ENCODE measurements around the gene DIO1.
A peak's percentile ranks its signal among the peaks of the same experiment; 100 is the strongest.

DIO1 gene

DNA sequence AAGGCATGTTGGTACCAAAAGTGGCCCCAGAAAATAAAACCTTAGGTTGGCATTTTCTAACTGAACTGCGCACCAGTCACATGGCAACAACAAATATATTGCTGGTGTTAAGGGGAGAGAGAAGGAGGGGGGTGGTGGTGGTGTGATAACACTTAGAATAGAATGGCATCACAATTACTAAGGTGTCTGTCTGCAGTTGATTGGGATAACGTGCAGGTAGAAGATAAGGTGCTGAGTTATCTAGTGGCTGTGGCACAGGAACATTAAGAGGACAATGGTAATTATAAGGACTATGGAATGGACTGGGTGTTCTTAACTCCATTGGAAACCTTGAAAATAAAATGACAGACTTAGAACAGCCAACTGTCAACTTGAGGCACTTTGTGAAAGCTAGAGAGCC is 3.0 kb upstream of the DIO1 start:
- Mint-ChIP-seq H3K36me3 (ENCODE audit: low read depth) (peaks cover 4% of the 10 kb centered on the region), H3K9me3 (no peaks in the 10 kb centered on the region), H3K27me3 (ENCODE audit: low read depth, poor library complexity) (peaks cover 11% of the 10 kb centered on the region), H3K4me1 (peaks cover 51% of the 10 kb centered on the region), H3K27ac (no peak overlapping the region), H3K4me3 (no peak overlapping the region)
- TF ChIP-seq, protein P1, sequence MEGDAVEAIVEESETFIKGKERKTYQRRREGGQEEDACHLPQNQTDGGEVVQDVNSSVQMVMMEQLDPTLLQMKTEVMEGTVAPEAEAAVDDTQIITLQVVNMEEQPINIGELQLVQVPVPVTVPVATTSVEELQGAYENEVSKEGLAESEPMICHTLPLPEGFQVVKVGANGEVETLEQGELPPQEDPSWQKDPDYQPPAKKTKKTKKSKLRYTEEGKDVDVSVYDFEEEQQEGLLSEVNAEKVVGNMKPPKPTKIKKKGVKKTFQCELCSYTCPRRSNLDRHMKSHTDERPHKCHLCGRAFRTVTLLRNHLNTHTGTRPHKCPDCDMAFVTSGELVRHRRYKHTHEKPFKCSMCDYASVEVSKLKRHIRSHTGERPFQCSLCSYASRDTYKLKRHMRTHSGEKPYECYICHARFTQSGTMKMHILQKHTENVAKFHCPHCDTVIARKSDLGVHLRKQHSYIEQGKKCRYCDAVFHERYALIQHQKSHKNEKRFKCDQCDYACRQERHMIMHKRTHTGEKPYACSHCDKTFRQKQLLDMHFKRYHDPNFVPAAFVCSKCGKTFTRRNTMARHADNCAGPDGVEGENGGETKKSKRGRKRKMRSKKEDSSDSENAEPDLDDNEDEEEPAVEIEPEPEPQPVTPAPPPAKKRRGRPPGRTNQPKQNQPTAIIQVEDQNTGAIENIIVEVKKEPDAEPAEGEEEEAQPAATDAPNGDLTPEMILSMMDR (IDR thresholded peaks at IDR 0.05), result no peak
- no peak for DNase-seq

DNA sequence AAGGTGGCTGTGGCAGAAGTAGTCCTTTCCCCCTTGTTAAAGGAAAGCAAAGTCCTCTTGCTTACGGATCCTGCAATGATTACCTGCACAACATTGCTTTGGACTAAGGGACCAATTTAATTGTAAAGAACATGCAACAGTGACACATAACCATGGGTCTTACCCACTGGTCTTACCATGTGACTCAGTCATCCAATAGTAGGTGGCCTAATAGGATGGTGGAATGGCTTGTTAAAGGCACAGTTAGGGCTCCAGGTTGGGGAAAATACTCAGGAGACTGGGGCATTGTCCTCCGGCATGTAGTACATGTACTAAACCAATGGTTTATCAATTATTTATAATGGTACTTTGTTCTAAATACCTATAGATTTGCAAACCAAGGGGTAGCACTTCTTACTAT is 2.3 kb upstream of the DIO1 start:
- H3K4me3 Mint-ChIP-seq, result no peak overlapping the region
- H3K27me3 Mint-ChIP-seq (ENCODE audit: low read depth, poor library complexity), result peaks cover 15% of the 10 kb centered on the region
- TF ChIP-seq, protein P1 (IDR thresholded peaks at IDR 0.05), result no peak
- peaks cover 55% of the 10 kb centered on the region for H3K4me1 Mint-ChIP-seq
- H3K36me3 Mint-ChIP-seq (ENCODE audit: low read depth), result peaks cover 4% of the 10 kb centered on the region
- H3K27ac Mint-ChIP-seq, result no peak overlapping the region
- no peaks in the 10 kb centered on the region for H3K9me3 Mint-ChIP-seq
- DNase-seq, result no peak

DNA sequence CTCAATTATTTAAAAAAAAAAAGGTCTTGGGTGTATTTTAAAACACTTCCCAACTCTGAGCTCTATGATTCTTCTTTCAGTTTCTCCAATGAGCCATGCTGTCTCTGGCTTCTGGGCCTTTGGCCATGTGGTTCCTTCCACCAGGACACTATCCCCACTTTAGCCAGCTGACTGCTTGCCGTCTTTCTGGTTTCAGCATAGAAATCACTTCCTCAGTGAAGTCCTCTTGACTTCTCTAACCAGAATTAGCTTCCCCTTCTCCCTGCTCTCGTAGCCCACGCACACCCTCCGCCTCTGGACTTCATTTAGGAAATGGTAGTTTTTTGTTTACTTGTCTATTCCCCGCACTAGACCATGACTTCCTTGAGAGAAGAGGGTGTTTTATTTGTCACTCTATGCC is 1.1 kb upstream of the DIO1 start:
- no peak for DNase-seq
- Mint-ChIP-seq H3K36me3 (ENCODE audit: low read depth) (no peaks in the 10 kb centered on the region), H3K4me3 (no peak overlapping the region), H3K27me3 (ENCODE audit: low read depth, poor library complexity) (peaks cover 15% of the 10 kb centered on the region), H3K27ac (no peak overlapping the region), H3K4me1 (peaks cover 67% of the 10 kb centered on the region), H3K9me3 (no peaks in the 10 kb centered on the region)
- TF ChIP-seq, protein P1 (IDR thresholded peaks at IDR 0.05), result no peak

DNA sequence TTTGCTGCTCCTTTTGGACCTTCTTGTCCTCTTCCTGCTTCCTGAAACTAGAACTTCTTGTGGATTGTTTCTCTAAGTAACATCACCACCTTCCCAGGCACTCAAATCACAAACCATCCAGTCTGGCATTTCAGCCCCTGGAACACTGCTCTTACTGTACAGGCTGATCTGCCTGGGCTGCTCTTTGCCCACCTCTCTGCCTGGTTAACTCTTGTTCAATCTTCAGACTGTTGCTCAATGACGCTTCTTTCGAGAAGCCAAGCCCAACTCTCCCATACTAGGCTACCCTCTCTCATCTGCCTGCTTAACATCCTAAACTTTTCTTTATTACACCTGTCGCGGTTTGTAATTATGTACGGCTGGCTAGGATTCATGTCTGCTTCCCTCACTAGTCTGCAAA is 657 bp downstream of the DIO1 start:
- Mint-ChIP-seq H3K4me1 (peaks cover 72% of the 10 kb centered on the region), H3K27me3 (ENCODE audit: low read depth, poor library complexity) (peaks cover 15% of the 10 kb centered on the region), H3K4me3 (no peak overlapping the region), H3K36me3 (ENCODE audit: low read depth) (no peaks in the 10 kb centered on the region), H3K9me3 (no peaks in the 10 kb centered on the region), H3K27ac (no peak overlapping the region)
- TF ChIP-seq, protein P1 (IDR thresholded peaks at IDR 0.05), result no peak
- DNase-seq, result no peak

DNA sequence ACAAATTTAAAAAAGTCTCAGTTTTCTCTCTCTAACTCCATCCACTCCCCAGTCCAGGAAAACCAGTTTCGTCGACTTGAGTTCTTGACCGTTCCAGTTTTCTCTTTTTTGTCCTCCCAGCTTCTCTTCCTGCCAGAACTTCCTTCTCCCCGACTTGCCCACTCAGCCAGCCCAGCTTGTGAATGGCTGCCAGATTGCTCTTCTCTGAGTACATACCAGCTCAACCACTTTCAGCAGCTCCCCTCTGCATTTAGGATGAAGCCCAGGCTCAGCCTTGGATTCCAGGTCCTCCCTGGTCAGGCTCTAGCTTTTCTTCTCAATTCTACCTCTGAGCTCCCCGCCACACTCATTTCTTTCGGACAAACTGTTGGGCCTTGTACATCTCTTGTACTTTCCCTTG is 1.4 kb downstream of the DIO1 start:
- Mint-ChIP-seq H3K27me3 (ENCODE audit: low read depth, poor library complexity) (peaks cover 12% of the 10 kb centered on the region), H3K4me3 (no peak overlapping the region), H3K9me3 (no peaks in the 10 kb centered on the region), H3K27ac (peak overlapping the region; percentile 44), H3K4me1 (peaks cover 64% of the 10 kb centered on the region), H3K36me3 (ENCODE audit: low read depth) (no peaks in the 10 kb centered on the region)
- no peak for DNase-seq
- TF ChIP-seq, protein P1 (IDR thresholded peaks at IDR 0.05), result no peak

DNA sequence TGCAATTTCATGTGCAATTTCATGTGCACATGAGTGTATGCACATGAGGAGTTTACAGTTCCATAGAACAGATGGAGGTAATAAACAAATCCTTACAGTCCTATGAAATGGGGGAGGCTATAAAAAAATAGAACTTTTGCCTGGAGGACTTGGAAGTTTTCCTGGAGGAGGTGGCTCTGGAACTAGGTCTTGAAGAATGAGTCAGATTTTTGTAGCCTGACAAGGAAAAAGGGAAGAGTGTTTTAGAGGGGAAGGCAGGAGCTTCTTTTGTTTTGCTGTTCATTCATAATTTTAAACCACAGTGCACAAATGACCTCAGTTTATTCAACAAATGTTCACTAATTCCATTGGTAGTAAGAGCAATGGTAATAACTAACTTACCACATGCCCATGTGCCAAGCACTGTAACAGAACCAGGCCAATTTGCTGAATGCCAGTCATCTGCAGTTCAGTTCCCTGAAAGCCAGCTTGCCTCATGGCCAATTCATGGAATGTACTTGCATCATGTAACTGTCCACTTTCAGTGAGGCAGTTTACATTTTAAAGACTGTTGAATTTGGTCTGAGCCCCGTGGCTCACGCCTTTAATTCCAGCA is 2.7 kb downstream of the DIO1 start:
- no peak overlapping the region for H3K27ac Mint-ChIP-seq
- TF ChIP-seq, protein P1 (IDR thresholded peaks at IDR 0.05), result no peak
- no peaks in the 10 kb centered on the region for H3K9me3 Mint-ChIP-seq
- DNase-seq, result no peak
- peaks cover 15% of the 10 kb centered on the region for H3K27me3 Mint-ChIP-seq (ENCODE audit: low read depth, poor library complexity)
- H3K36me3 Mint-ChIP-seq (ENCODE audit: low read depth), result no peaks in the 10 kb centered on the region
- H3K4me3 Mint-ChIP-seq, result no peak overlapping the region
- H3K4me1 Mint-ChIP-seq, result peaks cover 62% of the 10 kb centered on the region
